CD1c-positive myeloid dendritic cell (primary cell): ENCODE data around the gene SUSD3.
A peak's percentile ranks its signal among the peaks of the same experiment; 100 is the strongest.
"Not testable (repeated sequence)": the region's sequence is repeated elsewhere in the genome, so short reads cannot be mapped to it uniquely, and the experiment has no call there.

Experiments
- DNase-seq: peaks from one replicate; pipeline ENCODE4 v3.0.0-alpha.2; 2016; ENCODE audit errors: extremely low spot score

SUSD3 gene

GRCh38 chr9:93058355-93059010, at the start of gene SUSD3:
Gene SUSD3, plus strand, starts transcription at chr9:93058701. Its CDS starts 42 bp downstream, at chr9:93058743.
- peak; percentile 62 for DNase-seq

- DNase-seq, result no peak
Observed at GRCh38 chr9:93009337-93010015, 49.0 kb upstream of the SUSD3 start.

GRCh38 chr9:93010056-93010455, 48.4 kb upstream of the SUSD3 start:
- DNase-seq, result no peak

- no peak for DNase-seq
Observed at GRCh38 chr9:93010704-93011103, 47.8 kb upstream of the SUSD3 start.

- DNase-seq, result no peak
Observed at GRCh38 chr9:93011114-93011513, 47.4 kb upstream of the SUSD3 start.

GRCh38 chr9:93012963-93013855, 45.3 kb upstream of the SUSD3 start:
- no peak for DNase-seq

GRCh38 chr9:93013856-93014582, 44.5 kb upstream of the SUSD3 start:
- no peak for DNase-seq

- DNase-seq, result not testable (repeated sequence)
Observed at GRCh38 chr9:93015190-93015589, 43.3 kb upstream of the SUSD3 start.

GRCh38 chr9:93017621-93018020, 40.9 kb upstream of the SUSD3 start:
- no peak for DNase-seq

GRCh38 chr9:93020151-93020550, 38.4 kb upstream of the SUSD3 start:
- DNase-seq, result no peak

GRCh38 chr9:93020771-93021670, 37.5 kb upstream of the SUSD3 start:
- DNase-seq, result no peak

GRCh38 chr9:93022066-93022465, 36.4 kb upstream of the SUSD3 start:
- DNase-seq, result no peak

GRCh38 chr9:93022721-93023520, 35.6 kb upstream of the SUSD3 start:
- no peak for DNase-seq

GRCh38 chr9:93023521-93023815, 35.0 kb upstream of the SUSD3 start:
- DNase-seq, result no peak

GRCh38 chr9:93024646-93024910, 33.9 kb upstream of the SUSD3 start:
- DNase-seq, result no peak

- DNase-seq, result no peak
Observed at GRCh38 chr9:93024986-93025630, 33.4 kb upstream of the SUSD3 start.

GRCh38 chr9:93025736-93026135, 32.8 kb upstream of the SUSD3 start:
- no peak for DNase-seq

GRCh38 chr9:93026640-93027039, 31.9 kb upstream of the SUSD3 start:
- no peak for DNase-seq

GRCh38 chr9:93027750-93028149, 30.8 kb upstream of the SUSD3 start:
- DNase-seq, result no peak

GRCh38 chr9:93028448-93029006, 30.0 kb upstream of the SUSD3 start:
- peak; percentile 25 for DNase-seq
